Measurements from ENCODE around the gene EZH2. TPM values are rescaled to one million over a fixed set of nuclear protein-coding genes. Genes with fewer than 3 reads are reported as not detected.

Gene EZH2
- total RNA-seq, 1 experiment from 2014 or later: 48.1 TPM

GRCh38 chr7:148893071-148893470 lies 9.0 kb upstream of the EZH2 start:
- no TSS peak for BruUV-seq (replicated peaks)
- DNase-seq (ENCODE audit: unreplicated experiment): no peak
- ChIA-PET POLR2A (interaction anchor here (0.6 to 1.3 kb wide), 3 partner anchors 16 to 48 kb away, joined by 3 to 4 read pairs (median 4); no protein-coding TSS in a partner anchor), CTCF (interaction anchor here (0.6 to 0.9 kb wide), 3 partner anchors 46 to 78 kb away, joined by 3 to 5 read pairs (median 3); no protein-coding TSS in a partner anchor)
- intact Hi-C loops (cut with micrococcal nuclease): no loop called here
- H3K27ac Mint-ChIP-seq (ENCODE audit: low read depth, unreplicated experiment): no peak overlapping the region
- TF ChIP-seq CTCF (IDR thresholded peaks at IDR 0.05; ENCODE audit: unreplicated experiment): no peak
- H3K36me3 Mint-ChIP-seq (ENCODE audit: insufficient read depth, unreplicated experiment): no peaks in the 10 kb centered on the region
- no peaks in the 10 kb centered on the region for H3K9me3 Mint-ChIP-seq (ENCODE audit: unreplicated experiment)
- no peaks in the 10 kb centered on the region for H3K4me1 Mint-ChIP-seq (ENCODE audit: insufficient read depth, unreplicated experiment)
- no peaks in the 10 kb centered on the region for H3K27me3 Mint-ChIP-seq (ENCODE audit: insufficient read depth, unreplicated experiment)
- no peak overlapping the region for H3K4me3 Mint-ChIP-seq (ENCODE audit: unreplicated experiment)

GRCh38 chr7:148888300-148888699 lies 4.2 kb upstream of the EZH2 start:
- H3K36me3 Mint-ChIP-seq (ENCODE audit: insufficient read depth, unreplicated experiment): peaks cover 6% of the 10 kb centered on the region
- intact Hi-C loops (cut with micrococcal nuclease): loop anchor here (10.0 kb wide), 1 partner anchor 193 kb away; the partner anchor contains the start of gene CUL1
- BruUV-seq (replicated peaks): no TSS peak
- H3K4me1 Mint-ChIP-seq (ENCODE audit: insufficient read depth, unreplicated experiment): no peaks in the 10 kb centered on the region
- no peak overlapping the region for H3K27ac Mint-ChIP-seq (ENCODE audit: low read depth, unreplicated experiment)
- no peak overlapping the region for H3K4me3 Mint-ChIP-seq (ENCODE audit: unreplicated experiment)
- ChIA-PET CTCF (interaction anchor here (0.6 to 1.3 kb wide), 2 partner anchors 75 to 659 kb away, joined by 3 to 8 read pairs; no protein-coding TSS in a partner anchor), POLR2A (interaction anchor here (0.6 to 4.3 kb wide), 4 partner anchors 8 to 265 kb away, joined by 3 to 26 read pairs (median 3); no protein-coding TSS in a partner anchor)
- DNase-seq (ENCODE audit: unreplicated experiment): no peak
- no peak for TF ChIP-seq CTCF (IDR thresholded peaks at IDR 0.05; ENCODE audit: unreplicated experiment)
- H3K27me3 Mint-ChIP-seq (ENCODE audit: insufficient read depth, unreplicated experiment): no peaks in the 10 kb centered on the region
- no peaks in the 10 kb centered on the region for H3K9me3 Mint-ChIP-seq (ENCODE audit: unreplicated experiment)

GRCh38 chr7:148886844-148887243 lies 2.8 kb upstream of the EZH2 start:
- POLR2A ChIA-PET: interaction anchor here (0.7 to 4.3 kb wide), 4 partner anchors 8 to 307 kb away, joined by 3 to 26 read pairs (median 4); no protein-coding TSS in a partner anchor
- no peak for DNase-seq (ENCODE audit: unreplicated experiment)
- H3K36me3 Mint-ChIP-seq (ENCODE audit: insufficient read depth, unreplicated experiment): peaks cover 6% of the 10 kb centered on the region
- no peaks in the 10 kb centered on the region for H3K27me3 Mint-ChIP-seq (ENCODE audit: insufficient read depth, unreplicated experiment)
- no peak for TF ChIP-seq CTCF (IDR thresholded peaks at IDR 0.05; ENCODE audit: unreplicated experiment)
- CTCF ChIA-PET: interaction anchor here (0.7 to 1.5 kb wide), 5 partner anchors 23 to 140 kb away, joined by 3 to 6 read pairs (median 5); no protein-coding TSS in a partner anchor
- no peaks in the 10 kb centered on the region for H3K9me3 Mint-ChIP-seq (ENCODE audit: unreplicated experiment)
- intact Hi-C loops (cut with micrococcal nuclease): loop anchor here (10.0 kb wide), 1 partner anchor 192 kb away; the partner anchor contains the start of gene CUL1
- no peak overlapping the region for H3K4me3 Mint-ChIP-seq (ENCODE audit: unreplicated experiment)
- no TSS peak for BruUV-seq (replicated peaks)
- H3K27ac Mint-ChIP-seq (ENCODE audit: low read depth, unreplicated experiment): no peak overlapping the region
- no peaks in the 10 kb centered on the region for H3K4me1 Mint-ChIP-seq (ENCODE audit: insufficient read depth, unreplicated experiment)

- no peak for TF ChIP-seq CTCF (IDR thresholded peaks at IDR 0.05; ENCODE audit: unreplicated experiment)
- no TSS peak for BruUV-seq (replicated peaks)
- POLR2A ChIA-PET: interaction anchor here (0.7 to 2.0 kb wide), 7 partner anchors 11 to 57 kb away, joined by 3 to 50 read pairs (median 7); no protein-coding TSS in a partner anchor
- H3K36me3 Mint-ChIP-seq (ENCODE audit: insufficient read depth, unreplicated experiment): peaks cover 6% of the 10 kb centered on the region
- CTCF ChIA-PET: interaction anchor here (0.5 to 1.6 kb wide), 4 partner anchors 57 to 309 kb away, joined by 3 to 7 read pairs (median 4); no protein-coding TSS in a partner anchor
- peaks cover 12% of the 10 kb centered on the region for H3K4me1 Mint-ChIP-seq (ENCODE audit: insufficient read depth, unreplicated experiment)
- peak; percentile 92 for DNase-seq (ENCODE audit: unreplicated experiment)
- no peaks in the 10 kb centered on the region for H3K9me3 Mint-ChIP-seq (ENCODE audit: unreplicated experiment)
- H3K4me3 Mint-ChIP-seq (ENCODE audit: unreplicated experiment): peak overlapping the region; percentile 94
- intact Hi-C loops (cut with micrococcal nuclease): loop anchor here (1.0 to 10.0 kb wide), 2 partner anchors 57 to 190 kb away; partner anchors contain the start of gene CUL1
- H3K27me3 Mint-ChIP-seq (ENCODE audit: insufficient read depth, unreplicated experiment): no peaks in the 10 kb centered on the region
- H3K27ac Mint-ChIP-seq (ENCODE audit: low read depth, unreplicated experiment): peak overlapping the region; percentile 76
Observed at GRCh38 chr7:148884299-148885022, 370 bp upstream of the EZH2 start.

Measured in MCF 10A (cell line).